ENCODE results near the gene C9orf50.

C9orf50 gene

GRCh38 chr9:129629251-129629820, 8.4 kb upstream of the C9orf50 start:
- no peak for FAIRE-seq

GRCh38 chr9:129628709-129629108, 7.8 kb upstream of the C9orf50 start:
- no peak for FAIRE-seq

- no peak for FAIRE-seq
Measured at GRCh38 chr9:129627556-129628440, 6.9 kb upstream of the C9orf50 start.

- FAIRE-seq: no peak
Measured at GRCh38 chr9:129626625-129627284, 5.9 kb upstream of the C9orf50 start.

- no peak for FAIRE-seq
Measured at GRCh38 chr9:129626079-129626624, 5.3 kb upstream of the C9orf50 start, which contains the start of gene NTMT1. NTMT1 (plus strand) TSS chr9:129626163; CDS start chr9:129632704, 6,541 bp downstream.

GRCh38 chr9:129624947-129625346, 4.0 kb upstream of the C9orf50 start:
- no peak for FAIRE-seq

GRCh38 chr9:129624168-129624759, 3.4 kb upstream of the C9orf50 start:
- FAIRE-seq: no peak

- FAIRE-seq: no peak
Measured at GRCh38 chr9:129623331-129623730, 2.4 kb upstream of the C9orf50 start.

- FAIRE-seq: no peak
Measured at GRCh38 chr9:129619787-129620668, 873 bp downstream of the C9orf50 start.

- FAIRE-seq: no peak
Measured at GRCh38 chr9:129617167-129617566, 3.7 kb downstream of the C9orf50 start.

GRCh38 chr9:129615407-129616285, 5.3 kb downstream of the C9orf50 start:
- no peak for FAIRE-seq

- no peak for FAIRE-seq
Measured at GRCh38 chr9:129614932-129615331, 6.0 kb downstream of the C9orf50 start.

- no peak for FAIRE-seq
Measured at GRCh38 chr9:129613520-129614175, 7.3 kb downstream of the C9orf50 start.

- FAIRE-seq: no peak
Measured at GRCh38 chr9:129612815-129613519, 7.9 kb downstream of the C9orf50 start.

- FAIRE-seq: no peak
Measured at GRCh38 chr9:129612123-129612522, 8.8 kb downstream of the C9orf50 start.

- FAIRE-seq: no peak
Measured at GRCh38 chr9:129611307-129611800, 9.5 kb downstream of the C9orf50 start.

- no peak for FAIRE-seq
Measured at GRCh38 chr9:129610473-129611306, 10.2 kb downstream of the C9orf50 start.

GRCh38 chr9:129610213-129610472, 10.8 kb downstream of the C9orf50 start:
- FAIRE-seq: no peak
